Measurements from ENCODE around the gene PHF21A.
A peak's percentile ranks its signal among the peaks of the same experiment; 100 is the strongest.

The PHF21A gene

DNA sequence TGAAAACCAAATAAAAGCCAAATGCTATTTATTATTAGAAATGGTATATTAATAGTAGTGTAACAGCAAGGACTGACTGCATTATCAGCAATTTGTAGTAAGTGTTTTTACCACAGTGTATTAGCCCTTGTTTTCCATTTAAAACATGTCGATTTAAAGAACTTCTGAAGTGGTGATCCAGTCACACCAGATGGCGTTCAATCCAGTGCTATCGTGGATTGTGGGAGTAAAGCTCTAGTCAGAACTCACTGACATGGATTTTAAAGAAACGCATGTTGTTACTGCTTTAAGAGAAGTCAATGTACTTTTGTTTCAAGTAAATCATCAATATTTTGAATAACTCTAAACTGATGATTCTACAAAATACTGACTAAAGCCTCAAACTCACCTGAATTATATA lies 147.7 kb downstream of the PHF21A start:
- no peak for DNase-seq

DNA sequence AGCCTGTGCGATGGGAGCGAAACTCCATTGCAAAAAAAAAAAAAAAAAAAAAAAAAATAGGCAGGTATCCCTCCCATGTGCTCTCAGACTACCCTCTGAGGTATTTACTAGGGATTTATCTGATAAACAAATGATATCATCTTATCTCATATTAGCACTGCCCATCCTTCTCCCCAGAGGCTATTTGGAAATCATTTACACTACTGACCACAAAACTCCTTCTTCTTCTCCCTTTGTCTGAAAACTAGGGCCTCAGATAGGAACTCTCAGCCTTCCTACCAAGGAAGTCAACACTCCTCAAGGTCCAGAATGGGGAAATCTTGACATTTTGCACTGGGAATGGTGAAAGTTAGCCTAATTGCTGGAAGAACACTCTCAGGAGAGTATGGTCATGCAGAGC lies 152.4 kb downstream of the PHF21A start:
- no peak for DNase-seq

DNA sequence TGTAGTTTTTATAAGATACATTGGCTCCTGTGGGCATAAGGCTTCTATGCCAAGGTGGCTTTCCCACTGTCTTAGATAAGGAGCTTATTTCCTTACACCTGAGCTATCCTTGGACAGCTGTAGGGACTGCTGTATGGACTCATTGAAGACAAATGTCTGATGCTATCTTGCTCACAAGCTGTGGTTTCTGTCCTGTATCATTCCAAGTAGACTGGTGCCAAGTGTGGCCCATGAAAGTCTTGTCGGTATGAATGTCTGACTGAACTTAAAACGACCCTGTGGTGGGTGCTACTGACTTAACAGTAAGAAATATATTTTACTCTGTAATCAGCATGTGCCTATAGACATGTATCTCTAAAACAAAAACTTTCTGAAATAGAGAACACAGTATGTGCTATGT lies 153.7 kb downstream of the PHF21A start:
- DNase-seq: no peak

GRCh38 chr11:45964911-45965389 lies 156.3 kb downstream of the PHF21A start:
- DNase-seq: peak; percentile 74 to 75

DNA sequence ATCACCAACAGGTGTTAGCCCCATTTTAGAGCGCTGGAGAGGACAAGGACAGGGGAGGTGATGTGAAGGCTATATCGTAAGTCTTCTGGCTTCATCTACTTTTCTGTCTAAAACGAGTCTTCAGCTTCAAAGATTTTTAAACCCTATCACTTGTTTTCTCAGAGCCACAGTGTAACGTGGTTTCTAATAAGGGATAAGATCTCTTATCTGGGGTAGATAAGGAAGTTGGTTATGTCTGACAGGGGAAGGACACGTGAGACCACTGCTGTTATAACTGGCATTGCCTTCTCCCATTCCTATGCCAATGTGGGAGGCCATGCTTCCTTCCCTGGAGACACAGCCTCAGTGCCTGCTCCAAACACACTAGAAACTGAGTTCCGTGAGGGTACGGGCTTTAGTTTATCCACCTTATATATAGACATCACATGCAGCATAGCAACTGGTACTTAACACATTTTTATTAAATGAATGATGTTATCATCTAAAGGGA lies 159.5 kb downstream of the PHF21A start:
- DNase-seq: peak in 1 of 2 experiments; percentile 3

DNA sequence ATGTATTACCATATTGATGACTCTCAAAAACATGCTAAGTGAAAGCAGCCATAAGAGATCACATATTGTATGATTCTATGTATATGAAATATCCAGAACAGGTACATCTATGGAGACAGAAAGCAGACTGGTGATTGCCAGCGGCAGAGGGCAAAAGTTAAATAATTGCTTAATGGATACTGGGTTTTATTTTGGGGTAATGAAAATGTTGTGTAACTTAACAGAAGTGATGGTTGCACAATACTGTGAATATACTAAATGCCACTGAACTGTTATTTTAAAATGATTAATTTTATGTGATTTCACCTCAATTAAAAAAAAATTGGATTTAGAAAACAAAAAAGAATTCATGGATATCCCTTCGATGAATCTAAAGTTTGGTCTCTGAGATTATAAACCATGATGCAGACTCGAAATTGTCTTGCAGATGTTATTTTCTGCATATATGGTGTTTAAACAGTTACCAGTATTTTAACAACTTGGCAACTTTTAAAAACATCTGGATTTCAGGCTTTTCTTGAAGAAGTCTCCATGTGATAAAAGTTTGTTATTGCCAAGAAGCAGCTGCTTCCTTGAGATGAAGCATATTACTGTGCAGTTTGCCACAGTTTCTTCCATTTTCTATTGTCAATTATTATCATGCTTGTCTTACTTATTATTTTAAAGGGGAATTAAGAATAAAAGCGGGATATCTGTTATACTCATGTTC lies 160.7 kb downstream of the PHF21A start:
- no peak for DNase-seq

- no peak for DNase-seq
Observed at GRCh38 chr11:45959851-45960250, 161.4 kb downstream of the PHF21A start.

DNA sequence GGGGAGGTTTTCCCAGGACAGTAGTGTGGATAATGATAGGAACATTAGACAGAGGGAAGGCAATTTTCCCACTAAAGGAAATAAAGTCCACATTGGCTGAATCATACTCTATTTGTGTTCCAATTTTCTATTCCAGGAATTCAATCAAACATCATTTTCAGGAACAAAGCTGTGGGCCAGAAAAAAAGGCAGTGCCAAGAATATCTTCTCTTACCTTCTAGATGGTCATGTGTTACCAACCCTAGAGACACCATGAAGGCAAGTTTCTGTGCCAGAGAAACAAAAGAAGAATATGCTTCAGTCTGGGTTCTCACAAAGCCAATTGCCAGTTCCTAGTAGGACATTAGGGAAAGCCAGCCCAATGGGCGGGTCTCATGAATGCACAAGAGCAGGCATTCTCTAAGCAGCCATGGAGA lies 171.3 kb downstream of the PHF21A start:
- no peak for DNase-seq

DNA sequence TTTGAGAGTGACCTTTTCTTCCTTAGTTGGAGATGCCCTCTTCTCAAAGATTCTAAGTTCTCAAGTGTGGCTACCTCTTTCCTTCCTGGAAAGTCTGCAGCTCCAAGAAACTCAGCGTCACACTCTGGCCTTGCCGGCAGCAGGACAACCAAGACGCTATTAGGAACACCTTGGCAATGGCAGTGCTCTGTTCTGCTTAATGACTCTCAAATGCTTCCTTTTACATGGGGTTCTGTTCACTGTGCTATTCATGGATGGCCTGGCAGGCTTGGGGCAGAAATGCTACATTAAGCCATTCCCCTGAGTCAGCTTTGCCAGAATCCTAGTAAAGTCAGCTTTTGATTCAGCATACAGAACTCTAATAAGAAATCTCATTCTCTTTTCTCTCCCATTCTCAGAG lies 172.9 kb downstream of the PHF21A start:
- DNase-seq: no peak

- no peak for DNase-seq
Observed at GRCh38 chr11:45947885-45948284, 173.4 kb downstream of the PHF21A start.

GRCh38 chr11:45945397-45945999 lies 175.8 kb downstream of the PHF21A start:
- no peak for DNase-seq

DNA sequence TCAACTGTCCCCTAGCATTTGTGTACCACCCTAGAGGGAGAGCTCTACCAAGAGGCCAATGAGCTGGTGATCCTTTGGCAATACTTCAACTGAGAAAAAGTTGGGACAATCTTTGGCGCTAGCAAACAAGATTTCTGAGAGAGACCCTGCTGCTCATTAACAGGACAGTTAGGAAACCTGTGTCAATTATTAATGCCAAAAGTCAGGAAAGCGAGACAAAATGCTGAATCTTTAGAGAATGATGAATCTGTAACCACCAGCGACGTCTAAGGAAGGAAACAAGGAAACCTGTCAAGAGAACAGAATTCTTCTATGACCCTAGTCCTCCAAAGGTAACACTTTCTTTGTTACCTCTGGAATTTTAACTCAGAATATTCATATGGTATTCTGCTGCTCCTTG lies 178.9 kb downstream of the PHF21A start:
- DNase-seq: no peak

DNA sequence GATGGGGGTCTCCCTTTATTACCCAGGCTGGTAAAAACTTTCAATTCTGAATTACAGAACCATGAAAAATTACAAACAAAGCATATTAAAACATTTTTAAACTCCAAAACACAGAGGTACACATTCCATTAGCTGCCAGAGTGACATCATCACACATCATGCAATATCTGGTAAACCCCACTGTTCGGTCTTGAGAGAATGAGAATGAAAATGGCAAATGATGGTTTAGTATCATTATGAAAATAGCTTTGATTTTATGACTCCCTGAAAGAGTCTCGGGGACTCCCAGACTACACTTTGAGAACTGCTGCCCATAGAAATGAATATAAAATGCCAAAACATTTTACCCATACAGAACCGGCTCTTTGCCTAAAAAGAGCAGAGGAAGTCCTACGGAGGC lies 180.0 kb downstream of the PHF21A start:
- no peak for DNase-seq

GRCh38 chr11:45939836-45940235 lies 181.4 kb downstream of the PHF21A start:
- DNase-seq: no peak

DNA sequence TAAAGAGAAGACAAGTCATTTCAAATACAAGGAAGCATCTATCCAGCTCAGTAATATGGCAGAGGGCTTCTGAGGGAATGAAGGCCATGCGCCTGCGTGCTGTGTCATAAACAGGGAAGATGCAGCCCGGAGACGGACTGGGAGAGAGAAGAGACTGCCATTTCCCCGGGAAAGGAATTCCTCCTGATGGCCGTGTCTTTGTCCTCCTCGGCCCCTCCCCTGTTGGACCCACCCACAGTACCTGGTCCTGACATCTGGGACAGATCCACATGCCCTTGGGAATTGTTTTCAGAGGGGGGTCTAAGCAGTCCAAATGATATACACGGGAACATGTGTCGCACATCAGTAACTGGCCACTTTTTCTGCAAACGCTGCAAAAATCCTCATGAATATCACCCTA lies 183.3 kb downstream of the PHF21A start:
- DNase-seq: no peak

DNA sequence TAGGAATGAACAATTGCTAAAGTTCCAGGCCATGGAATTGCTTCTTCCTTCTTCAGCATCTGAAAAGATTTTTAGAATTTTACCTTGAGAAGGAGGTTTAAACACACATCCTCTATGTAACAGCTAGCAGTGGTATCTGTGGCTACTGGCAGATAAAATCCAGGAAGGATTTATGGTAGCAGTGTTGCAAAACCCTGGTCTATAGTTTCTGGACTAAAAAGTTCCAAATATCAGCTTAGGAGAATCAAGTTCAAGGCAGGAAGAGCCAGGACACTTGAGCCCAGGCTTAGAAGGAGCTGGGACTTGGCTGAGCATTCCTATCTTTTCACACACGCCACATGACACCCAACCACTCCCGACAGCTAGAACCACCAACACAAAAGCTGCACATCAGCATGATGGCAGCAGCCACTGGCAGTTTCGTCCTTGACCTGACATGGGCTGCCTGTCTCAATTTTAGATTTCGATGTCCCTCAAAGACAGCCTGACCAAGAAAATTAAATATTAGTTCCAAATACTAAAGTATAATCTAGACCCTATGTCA lies 184.7 kb downstream of the PHF21A start:
- no peak for DNase-seq

- DNase-seq: no peak
Observed at GRCh38 chr11:45935349-45936064, 185.7 kb downstream of the PHF21A start.

- DNase-seq: no peak
Observed at GRCh38 chr11:45934580-45935318, 186.5 kb downstream of the PHF21A start.

DNA sequence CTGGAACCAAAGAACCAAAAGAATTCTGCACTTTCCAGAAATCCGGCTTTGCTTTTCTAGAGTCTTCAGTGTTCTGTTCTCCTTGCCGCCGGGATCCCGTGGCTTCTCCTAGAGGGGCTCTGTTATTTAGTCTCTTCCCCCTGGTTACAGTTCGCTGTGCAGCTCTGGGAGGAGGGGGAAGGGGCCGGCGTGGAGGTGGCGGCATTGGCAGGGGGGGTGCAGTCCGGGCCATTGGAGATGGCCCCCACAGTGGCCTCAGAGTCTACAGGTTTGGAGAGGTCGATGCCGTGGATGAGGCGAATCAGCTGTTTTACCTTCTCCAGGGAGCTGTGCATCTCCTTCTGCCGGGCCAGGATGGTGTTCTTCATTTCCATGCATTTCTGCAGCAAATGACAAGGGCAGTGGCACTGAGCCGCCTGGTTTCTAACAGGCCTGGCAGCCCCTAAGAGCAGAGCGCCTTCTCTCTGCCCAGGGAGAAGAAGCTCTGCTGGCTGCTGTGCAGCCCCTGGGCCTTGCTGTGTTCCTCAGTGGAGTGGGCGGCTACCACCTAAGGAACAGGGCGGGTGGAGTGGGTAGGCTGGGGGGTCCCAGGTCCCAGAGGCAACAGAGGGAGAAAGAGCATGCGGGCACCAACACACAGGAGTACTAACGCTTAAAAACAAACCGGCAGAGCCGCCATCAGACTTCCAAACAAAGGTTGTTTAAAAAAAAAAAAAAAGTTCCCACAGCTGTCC lies 187.2 kb downstream of the PHF21A start:
- DNase-seq: no peak

GRCh38 chr11:45933131-45933831 lies 188.0 kb downstream of the PHF21A start:
- DNase-seq: no peak

GRCh38 chr11:45932217-45932616 lies 189.0 kb downstream of the PHF21A start:
- DNase-seq: no peak

All from Kasumi-1 (cell line).